B cell (primary cell): ENCODE measurements around the gene TUBGCP2.

Source experiments
- CTCF ChIP-seq: fragments of 200-600 bp; IDR thresholded peaks from one replicate; pipeline ENCODE4 v1.8.0; 2022; ENCODE audit warnings: antibody characterized with exemption, mild to moderate bottlenecking
- EZH2 ChIP-seq: IDR thresholded peaks from 2 replicates; pipeline ENCODE4 v1.6.1; 2012; ENCODE audit warnings: borderline replicate concordance, low read depth, mild to moderate bottlenecking, moderate library complexity, low read length; ENCODE audit not compliant: insufficient read depth, poor library complexity, severe bottlenecking

DNA sequence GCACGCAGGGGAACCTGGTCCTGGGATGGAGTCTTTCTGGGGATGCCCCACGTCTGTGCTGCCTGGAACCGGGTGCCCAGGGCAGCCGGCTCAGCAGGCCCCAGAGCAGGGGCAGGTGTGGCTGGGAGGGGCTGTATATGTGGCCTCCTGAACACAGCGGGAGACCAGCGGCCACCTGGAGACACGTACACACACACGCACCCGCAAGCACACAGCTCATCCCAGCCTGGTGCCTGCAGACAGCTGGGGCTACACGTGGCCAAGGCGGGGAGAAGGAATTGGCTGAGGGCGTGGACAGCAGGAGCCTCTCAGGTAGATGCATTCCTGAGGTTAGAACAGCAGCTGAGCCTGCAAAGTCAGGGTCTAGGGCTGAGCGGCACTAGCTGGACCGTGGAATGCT is 46.0 kb downstream of the TUBGCP2 start:
- TF ChIP-seq CTCF (no peak), EZH2 (no peak)
